C4-2B (cell line): Measurements from ENCODE around the gene PLXNA2.

Source experiments
- ZFX ChIP-seq: fragments of 450-650 bp; IDR thresholded peaks from 2 replicates; pipeline ENCODE4 v1.6.1; 2017
- TF ChIP-seq, protein P1 (sequence below): fragments of 450-650 bp; conservative IDR thresholded peaks from 2 replicates; pipeline ENCODE4 v1.5.1; 2017; ENCODE audit warnings: mild to moderate bottlenecking

DNA sequence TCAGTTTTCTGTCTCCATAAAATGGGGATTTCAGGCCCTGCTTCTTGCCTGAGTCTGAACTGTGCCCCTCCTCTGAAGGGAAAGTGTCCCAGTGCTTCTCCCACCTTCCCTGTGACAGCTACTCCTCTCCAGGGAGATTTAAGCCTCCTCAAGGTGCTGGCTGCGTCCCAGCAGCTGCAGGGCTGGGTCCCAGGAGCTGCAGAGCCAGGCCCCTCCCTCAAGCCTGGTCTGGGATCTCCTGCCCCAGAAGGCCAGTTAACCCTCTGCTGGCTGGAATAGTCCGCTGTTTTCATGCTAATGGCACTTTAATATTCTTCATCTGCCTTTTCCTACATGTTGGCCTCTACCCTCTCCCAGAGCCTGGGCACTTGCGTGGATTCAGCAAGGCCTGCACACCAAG lies 99.0 kb downstream of the PLXNA2 start:
- TF ChIP-seq, protein P1, sequence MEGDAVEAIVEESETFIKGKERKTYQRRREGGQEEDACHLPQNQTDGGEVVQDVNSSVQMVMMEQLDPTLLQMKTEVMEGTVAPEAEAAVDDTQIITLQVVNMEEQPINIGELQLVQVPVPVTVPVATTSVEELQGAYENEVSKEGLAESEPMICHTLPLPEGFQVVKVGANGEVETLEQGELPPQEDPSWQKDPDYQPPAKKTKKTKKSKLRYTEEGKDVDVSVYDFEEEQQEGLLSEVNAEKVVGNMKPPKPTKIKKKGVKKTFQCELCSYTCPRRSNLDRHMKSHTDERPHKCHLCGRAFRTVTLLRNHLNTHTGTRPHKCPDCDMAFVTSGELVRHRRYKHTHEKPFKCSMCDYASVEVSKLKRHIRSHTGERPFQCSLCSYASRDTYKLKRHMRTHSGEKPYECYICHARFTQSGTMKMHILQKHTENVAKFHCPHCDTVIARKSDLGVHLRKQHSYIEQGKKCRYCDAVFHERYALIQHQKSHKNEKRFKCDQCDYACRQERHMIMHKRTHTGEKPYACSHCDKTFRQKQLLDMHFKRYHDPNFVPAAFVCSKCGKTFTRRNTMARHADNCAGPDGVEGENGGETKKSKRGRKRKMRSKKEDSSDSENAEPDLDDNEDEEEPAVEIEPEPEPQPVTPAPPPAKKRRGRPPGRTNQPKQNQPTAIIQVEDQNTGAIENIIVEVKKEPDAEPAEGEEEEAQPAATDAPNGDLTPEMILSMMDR = no peak
- TF ChIP-seq ZFX = no peak
